DMS153 (cell line): ENCODE measurements around the gene NME7.

Source experiments
- DNase-seq: peaks from one replicate; lab custom pipeline; 2025; lab: John Stamatoyannopoulos, UW

Gene NME7

GRCh38 chr1:169106095-169106920 is 261.3 kb downstream of the NME7 start, which contains the start of gene ATP1B1:
TSS of gene ATP1B1 (plus strand) at chr1:169106690. CDS start at chr1:169106830, 140 bp downstream.
- peak; percentile 91 for DNase-seq

GRCh38 chr1:169105434-169106094 is 262.0 kb downstream of the NME7 start:
- peak; percentile 92 for DNase-seq

GRCh38 chr1:169105087-169105433 is 262.5 kb downstream of the NME7 start:
- DNase-seq = no peak

GRCh38 chr1:169103480-169103893 is 264.1 kb downstream of the NME7 start:
- peak; percentile 89 for DNase-seq

GRCh38 chr1:169103002-169103401 is 264.6 kb downstream of the NME7 start:
- DNase-seq = peak; percentile 24

- peak; percentile 40 for DNase-seq
Measured at GRCh38 chr1:169102567-169102966, 265.0 kb downstream of the NME7 start.

- DNase-seq = no peak
Measured at GRCh38 chr1:169100651-169101088, 266.9 kb downstream of the NME7 start.

- DNase-seq = no peak
Measured at GRCh38 chr1:169100208-169100607, 267.4 kb downstream of the NME7 start.

- no peak for DNase-seq
Measured at GRCh38 chr1:169099561-169099960, 268.0 kb downstream of the NME7 start.

GRCh38 chr1:169098380-169098779 is 269.2 kb downstream of the NME7 start:
- no peak for DNase-seq

- no peak for DNase-seq
Measured at GRCh38 chr1:169094897-169095569, 272.6 kb downstream of the NME7 start.

- DNase-seq = no peak
Measured at GRCh38 chr1:169092399-169092798, 275.2 kb downstream of the NME7 start.

- DNase-seq = no peak
Measured at GRCh38 chr1:169091480-169091941, 276.1 kb downstream of the NME7 start.

GRCh38 chr1:169090900-169091311 is 276.7 kb downstream of the NME7 start:
- no peak for DNase-seq

GRCh38 chr1:169090308-169090899 is 277.2 kb downstream of the NME7 start:
- DNase-seq = no peak

- no peak for DNase-seq
Measured at GRCh38 chr1:169089776-169090175, 277.8 kb downstream of the NME7 start.

- DNase-seq = no peak
Measured at GRCh38 chr1:169087876-169088275, 279.7 kb downstream of the NME7 start.

- peak; percentile 66 for DNase-seq
Measured at GRCh38 chr1:169086603-169087455, 280.8 kb downstream of the NME7 start.

GRCh38 chr1:169085911-169086310 is 281.7 kb downstream of the NME7 start:
- DNase-seq = no peak
